H1 (cell line): ENCODE measurements around the gene CHCHD6. TPM values are rescaled to one million over a fixed set of nuclear protein-coding genes. Genes with fewer than 3 reads are reported as not detected.

Experiments
- CTCF ChIA-PET: fragments of 300-600 bp; sonication (Branson Sonifier 250); formaldehyde crosslinking; loops from one replicate; lab custom pipeline; 2021; ENCODE audit not compliant: partially characterized antibody; lab: Charles Lee
- POLR2A ChIA-PET: fragments of 300-600 bp; sonication (Branson Sonifier 250); formaldehyde crosslinking; loops from one replicate; lab custom pipeline; 2021; ENCODE audit warnings: inconsistent platforms; ENCODE audit not compliant: partially characterized antibody; lab: Charles Lee
- DNase-seq, 2 experiments: peaks; one replicate each; pipeline versions ENCODE4 v3.0.0 to v3.0.0-alpha.2; 2010 to 2022; ENCODE audit warnings: low spot score in 2 of 2, low read depth in 1 of 2, mixed read lengths in 1 of 2
- FAIRE-seq: peaks from 2 replicates; lab custom pipeline; 2011; peaks lifted over from hg19 to GRCh38; lab: Jason Lieb, UNC
- H2AFZ ChIP-seq: 2 replicates; pipeline ENCODE4 v1.8.1; 2012; ENCODE audit warnings: low read length, inconsistent platforms
- H2AK5ac ChIP-seq: 2 replicates; pipeline ENCODE4 v1.6.1; 2013; ENCODE audit warnings: low read depth, low read length
- H2BK120ac ChIP-seq: replicated peaks from 2 replicates; pipeline ENCODE3; 2013; ENCODE audit warnings: low read depth, low read length, inconsistent platforms
- H2BK12ac ChIP-seq: 2 replicates; pipeline ENCODE4 v1.6.1; 2013; ENCODE audit warnings: low read depth, low read length
- H2BK15ac ChIP-seq: 2 replicates; pipeline ENCODE4 v1.6.1; 2013; ENCODE audit warnings: low read length
- H2BK20ac ChIP-seq: 2 replicates; pipeline ENCODE4 v1.6.1; 2013; ENCODE audit warnings: low read length
- H2BK5ac ChIP-seq: 2 replicates; pipeline ENCODE4 v1.6.1; 2013; ENCODE audit warnings: low read depth, low read length
- H3K14ac ChIP-seq: 2 replicates; pipeline ENCODE4 v1.6.1; 2013; ENCODE audit warnings: inconsistent platforms; ENCODE audit not compliant: insufficient read length
- H3K18ac ChIP-seq: 2 replicates; pipeline ENCODE4 v1.6.1; 2013; ENCODE audit warnings: low read length; ENCODE audit errors: extremely low read depth
- H3K23ac ChIP-seq: 2 replicates; pipeline ENCODE4 v1.6.1; 2013; ENCODE audit warnings: inconsistent platforms; ENCODE audit not compliant: insufficient read length
- H3K23me2 ChIP-seq: 2 replicates; pipeline ENCODE4 v1.6.1; 2013; ENCODE audit warnings: low read depth, low read length
- H3K27ac ChIP-seq: 2 replicates; pipeline ENCODE4 v1.6.1; 2011; ENCODE audit warnings: low read depth, low read length, inconsistent platforms
- H3K27me3 ChIP-seq, 4 experiments: replicated peaks in 1 of 4; 1 replicate in 1 of 4; 2 replicates in 3 of 4; pipeline versions ENCODE4 v1.6.1 to v1.8.1; 2011 to 2013; ENCODE audit warnings: low read length in 3 of 4, mild to moderate bottlenecking in 3 of 4, inconsistent platforms in 2 of 4, mixed read lengths in 2 of 4, moderate library complexity in 1 of 4; ENCODE audit not compliant: control insufficient read depth in 3 of 4, insufficient read depth in 3 of 4; ENCODE audit errors: extremely low read depth in 1 of 4
- H3K36me3 ChIP-seq, 4 experiments: 2 replicates each; pipeline versions ENCODE4 v1.6.1 to v1.8.1; 2011 to 2013; ENCODE audit warnings: mild to moderate bottlenecking in 4 of 4, low read length in 3 of 4, moderate library complexity in 2 of 4, control low read depth in 1 of 4, inconsistent platforms in 1 of 4; ENCODE audit not compliant: insufficient read depth in 4 of 4, control insufficient read depth in 2 of 4
- H3K4ac ChIP-seq: replicated peaks from 2 replicates; pipeline ENCODE3; 2013; ENCODE audit warnings: low read length, low read depth, mixed read lengths, inconsistent platforms; ENCODE audit not compliant: insufficient read length
- H3K4me1 ChIP-seq, 4 experiments: replicated peaks in 1 of 4; 1 replicate in 1 of 4; 2 replicates in 3 of 4; pipeline versions ENCODE4 v1.6.1 to v1.8.1; 2011 to 2013; ENCODE audit warnings: low read length in 3 of 4, inconsistent platforms in 2 of 4, mixed read lengths in 1 of 4; ENCODE audit not compliant: insufficient read depth in 4 of 4, control insufficient read depth in 3 of 4
- H3K4me2 ChIP-seq, 2 experiments: 2 replicates each; pipeline versions ENCODE4 v1.6.1 to v1.8.1; 2011 to 2013; ENCODE audit warnings: low read depth in 2 of 2, low read length in 2 of 2, control low read depth in 1 of 2, inconsistent platforms in 1 of 2, mild to moderate bottlenecking in 1 of 2; ENCODE audit not compliant: insufficient read depth in 1 of 2
- H3K4me3 ChIP-seq, 4 experiments: fragments of 200-600, 300-600 bp in 1 of 4; sonication (generic), shearing (Covaris generic), sonication (Bioruptor Twin) in 1 of 4; 2 replicates each; pipeline versions ENCODE4 v1.5.1 to v1.8.1; 2011 to 2016; ENCODE audit warnings: low read length in 4 of 4, low read depth in 3 of 4, control low read depth in 2 of 4, inconsistent platforms in 2 of 4, mild to moderate bottlenecking in 2 of 4, mixed read lengths in 1 of 4, moderate library complexity in 1 of 4; ENCODE audit not compliant: insufficient read depth in 2 of 4; ENCODE audit errors: extremely low read depth in 1 of 4
- H3K56ac ChIP-seq: replicated peaks from 2 replicates; pipeline ENCODE3; 2013; ENCODE audit warnings: low read depth, mild to moderate bottlenecking, mixed read lengths, low read length, inconsistent platforms; ENCODE audit not compliant: insufficient read length
- H3K79me1 ChIP-seq: 2 replicates; pipeline ENCODE4 v1.6.1; 2013; ENCODE audit warnings: low read depth, low read length, control low read depth
- H3K79me2 ChIP-seq, 2 experiments: 2 replicates each; pipeline versions ENCODE4 v1.6.1 to v1.8.1; 2012 to 2013; ENCODE audit warnings: low read length in 2 of 2, mild to moderate bottlenecking in 2 of 2, inconsistent platforms in 1 of 2; ENCODE audit not compliant: insufficient read depth in 2 of 2, control insufficient read depth in 1 of 2
- H3K9ac ChIP-seq, 4 experiments: replicated peaks in 1 of 4; 1 replicate in 1 of 4; 2 replicates in 3 of 4; pipeline versions ENCODE4 v1.6.1 to v1.8.1; 2011 to 2013; ENCODE audit warnings: low read depth in 3 of 4, low read length in 3 of 4, control low read depth in 2 of 4, mild to moderate bottlenecking in 2 of 4, moderate library complexity in 2 of 4, inconsistent platforms in 1 of 4; ENCODE audit errors: extremely low read depth in 1 of 4
- H3K9me3 ChIP-seq, 2 experiments: 2 replicates each; pipeline versions ENCODE4 v1.6.1 to v1.8.1; 2012 to 2013; ENCODE audit warnings: mild to moderate bottlenecking in 2 of 2, moderate library complexity in 2 of 2, control low read depth in 1 of 2, inconsistent platforms in 1 of 2, low read depth in 1 of 2, low read length in 1 of 2, mixed read lengths in 1 of 2; ENCODE audit not compliant: insufficient read depth in 2 of 2
- H4K20me1 ChIP-seq, 2 experiments: replicated peaks in 1 of 2; 2 replicates each; pipeline versions ENCODE3 to v1.8.1; 2011 to 2013; ENCODE audit warnings: inconsistent platforms in 2 of 2, low read length in 2 of 2, mild to moderate bottlenecking in 1 of 2; ENCODE audit not compliant: insufficient read depth in 2 of 2, control insufficient read depth in 1 of 2
- H4K5ac ChIP-seq: 2 replicates; pipeline ENCODE4 v1.6.1; 2013; ENCODE audit warnings: low read length, low read depth, mixed read lengths, inconsistent platforms; ENCODE audit not compliant: insufficient read length
- H4K8ac ChIP-seq: 2 replicates; pipeline ENCODE4 v1.8.0; 2013; ENCODE audit warnings: mild to moderate bottlenecking, moderate library complexity, low read length, inconsistent platforms; ENCODE audit not compliant: insufficient read depth; ENCODE audit errors: extremely low read depth
- H4K91ac ChIP-seq: replicated peaks from 2 replicates; pipeline ENCODE3; 2013; ENCODE audit warnings: low read length, mixed read lengths, inconsistent platforms; ENCODE audit not compliant: insufficient read length
- BACH1 ChIP-seq: IDR thresholded peaks from 2 replicates; pipeline ENCODE4 v1.6.1; 2012; ENCODE audit warnings: low read length, improper control_type of control experiment
- BRCA1 ChIP-seq: IDR thresholded peaks from 2 replicates; pipeline ENCODE4 v1.6.1; 2012; ENCODE audit warnings: low read depth, low read length, improper control_type of control experiment
- CBX5 ChIP-seq: fragments of 300-800, 300-1000 bp; sonication (generic); IDR thresholded peaks from 2 replicates; pipeline ENCODE4 v1.7.1; 2016; ENCODE audit warnings: antibody characterized with exemption, low read length, low read depth
- PHF8 ChIP-seq: fragments of 200-600 bp; sonication (generic); conservative IDR thresholded peaks from 2 replicates; pipeline ENCODE4 v1.7.1; 2012; ENCODE audit warnings: low read depth, mild to moderate bottlenecking, inconsistent platforms, low read length, moderate library complexity
- SRF ChIP-seq: IDR thresholded peaks from 2 replicates; pipeline ENCODE4 v1.6.1; 2011; ENCODE audit warnings: mild to moderate bottlenecking, low read depth, low read length, moderate library complexity
- SUZ12 ChIP-seq: fragments of 200-600 bp; sonication (generic); IDR thresholded peaks from 2 replicates; pipeline ENCODE4 v1.6.1; 2012; ENCODE audit warnings: mild to moderate bottlenecking, inconsistent platforms, low read length, moderate library complexity, mixed read lengths
- TAF1 ChIP-seq: IDR thresholded peaks from 2 replicates; pipeline ENCODE4 v1.6.1; 2011; ENCODE audit warnings: mild to moderate bottlenecking, low read depth, low read length
- WGBS, 2 experiments: shearing (Covaris generic) in 1 of 2; methylation state at CpG; one replicate each; pipeline versions ENCODE4 v1.1.6 to v1.1.7; 2013 to 2015; ENCODE audit warnings: low lambda C conversion rate in 2 of 2, mixed read lengths in 2 of 2, inconsistent platforms in 1 of 2, low coverage in 1 of 2, missing lambda C conversion rate in 1 of 2; ENCODE audit not compliant: insufficient replicate concordance in 2 of 2, insufficient coverage in 1 of 2, insufficient read length in 1 of 2; ENCODE audit errors: extremely low coverage in 1 of 2, missing lambda C conversion rate in 1 of 2; 5-methylcytosine and 5-hydroxymethylcytosine counted together
- polyA plus RNA-seq, 7 experiments: library from polyadenylated mRNA; depleted of rRNA in 3 of 7; stranded (reverse) in 5 of 7; unstranded in 2 of 7; fragments of >200 nt in 5 of 7; fragments of 200-250 nt in 2 of 7; gene quantifications; 1 replicate in 5 of 7; 2 replicates in 1 of 7; 4 replicates in 1 of 7; pipeline versions ENCODE4 v1.2.1 to v1.2.3, GENCODE V29; 2011 to 2013; ENCODE audit warnings: missing spikeins in 2 of 7, mixed read lengths in 2 of 7
- total RNA-seq: library from RNA; stranded (reverse); fragmentation: NEBNext Ultra II Directional; extraction: Animal tissue kit (Norgen Biotek cat#: 25700); gene quantifications from 2 replicates; pipeline ENCODE4 v1.2.1, GENCODE V29; 2021

CHCHD6 gene
- total and polyA plus RNA-seq, 2 of the 8 experiments (the other 6 are each of a cell fraction or from before 2014, with no cell fraction given): 32.4 to 37.6 TPM

DNA sequence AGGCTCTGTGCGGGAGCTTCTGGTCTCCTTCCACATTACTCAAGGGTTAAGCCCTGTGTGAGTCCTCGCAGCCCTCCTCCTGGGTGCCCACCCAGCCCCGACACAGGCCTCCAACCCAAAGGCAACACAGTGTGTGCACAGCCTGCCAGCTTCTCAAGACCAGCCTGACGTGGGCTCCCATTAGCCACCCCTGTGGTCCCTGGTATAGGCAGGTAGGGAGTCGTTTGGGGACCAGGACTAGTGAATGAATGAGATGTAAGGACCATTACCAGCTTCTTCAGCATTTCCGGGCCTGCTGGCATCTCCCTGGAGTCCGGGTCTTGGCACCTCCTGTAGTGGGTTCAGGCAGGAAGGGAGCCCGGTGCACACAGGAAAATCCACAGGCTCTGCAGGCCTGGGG lies 258.7 kb downstream of the CHCHD6 start:
- H3K56ac ChIP-seq: no peak overlapping the region
- TF ChIP-seq CBX5 (no peak), BRCA1 (no peak), PHF8 (no peak), TAF1 (no peak), BACH1 (no peak), SUZ12 (no peak), SRF (no peak)

More for the DNA sequence above, 258.7 kb downstream of the CHCHD6 start:
- no peaks in the 10 kb centered on the region; a peak in 1 of 7 replicates for H3K27me3 ChIP-seq
- no peak for FAIRE-seq
- no peaks in the 10 kb centered on the region for H3K79me2 ChIP-seq
- H3K4me3 ChIP-seq: no peak overlapping the region
- H3K23me2 ChIP-seq: no peaks in the 10 kb centered on the region
- no peak overlapping the region for H3K14ac ChIP-seq
- H2AK5ac ChIP-seq: no peak overlapping the region
- H3K36me3 ChIP-seq: no peaks in the 10 kb centered on the region; a peak in 1 of 8 replicates
- no peaks in the 10 kb centered on the region for H3K79me1 ChIP-seq
- H2BK120ac ChIP-seq: no peak overlapping the region
- H2BK5ac ChIP-seq: no peak overlapping the region
- POLR2A ChIA-PET: no interaction called here
- no peak overlapping the region for H2BK20ac ChIP-seq
- no peak overlapping the region for H3K4ac ChIP-seq
- CTCF ChIA-PET: interaction anchor here (0.9 to 2.5 kb wide), 6 partner anchors 11 to 211 kb away, joined by 3 to 11 read pairs (median 6); no protein-coding TSS in a partner anchor
- H3K4me1 ChIP-seq: peaks cover 0 to 10% (median 7%) of the 10 kb centered on the region in 4 experiments; a peak in 3 of 7 replicates
- H2AFZ ChIP-seq: no peak overlapping the region
- no peak for DNase-seq
- H4K91ac ChIP-seq: no peak overlapping the region
- no peak overlapping the region for H3K9ac ChIP-seq
- no peak overlapping the region for H4K8ac ChIP-seq
- WGBS, 2 experiments: 88% methylated on average over 8 of the region's 8 CpGs; no CpG with 5 or more reads in 1 of the 2 experiments
- H3K18ac ChIP-seq: no peak overlapping the region
- no peak overlapping the region for H3K27ac ChIP-seq
- no peaks in the 10 kb centered on the region for H3K9me3 ChIP-seq
- H3K4me2 ChIP-seq: no peak overlapping the region
- no peak overlapping the region for H4K5ac ChIP-seq
- no peak overlapping the region for H2BK15ac ChIP-seq
- H3K23ac ChIP-seq: no peak overlapping the region
- peaks cover 2 to 3% of the 10 kb centered on the region in 2 experiments for H4K20me1 ChIP-seq
- H2BK12ac ChIP-seq: no peak overlapping the region
